Choroid plexus epithelial cell (primary cell): Measurements from ENCODE around the gene CCDC63.

ENCODE experiments used
- DNase-seq: peaks from one replicate; pipeline ENCODE4 v3.0.0-alpha.2; 2010; ENCODE audit warnings: low read depth
- H3K4me3 ChIP-seq: 2 replicates; pipeline ENCODE4 v1.5.1; 2011; ENCODE audit warnings: low read depth, mild to moderate bottlenecking, control low read depth, low read length, moderate library complexity
- TF ChIP-seq, protein P1 (sequence below): conservative IDR thresholded peaks from 2 replicates; pipeline ENCODE4 v1.5.1; 2011; ENCODE audit warnings: low read depth, mild to moderate bottlenecking, control low read depth, inconsistent platforms, low read length, moderate library complexity

The CCDC63 gene

DNA sequence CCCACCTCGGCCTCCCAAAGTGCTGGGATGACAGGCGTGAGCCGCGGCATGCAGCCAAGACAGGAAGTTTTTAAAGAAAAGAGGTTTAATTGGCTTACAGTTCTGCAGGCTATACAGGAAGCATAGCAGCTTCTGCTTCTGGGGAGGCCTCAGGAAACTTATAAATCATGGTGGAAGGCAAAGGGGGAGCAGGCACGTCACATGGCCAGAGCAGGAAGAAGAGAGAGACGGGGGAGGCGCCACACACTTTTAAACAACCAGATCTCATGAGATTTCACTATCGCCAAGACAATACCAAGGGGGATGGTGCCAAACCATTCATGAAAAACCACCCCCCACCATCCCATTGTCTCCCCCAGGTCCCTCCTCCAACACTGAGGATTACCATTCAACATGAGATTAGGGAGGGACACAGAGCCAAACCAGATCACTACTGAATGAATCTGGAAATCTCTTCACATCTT, 14.1 kb downstream of the CCDC63 start:
- no peak for DNase-seq
- TF ChIP-seq, protein P1, sequence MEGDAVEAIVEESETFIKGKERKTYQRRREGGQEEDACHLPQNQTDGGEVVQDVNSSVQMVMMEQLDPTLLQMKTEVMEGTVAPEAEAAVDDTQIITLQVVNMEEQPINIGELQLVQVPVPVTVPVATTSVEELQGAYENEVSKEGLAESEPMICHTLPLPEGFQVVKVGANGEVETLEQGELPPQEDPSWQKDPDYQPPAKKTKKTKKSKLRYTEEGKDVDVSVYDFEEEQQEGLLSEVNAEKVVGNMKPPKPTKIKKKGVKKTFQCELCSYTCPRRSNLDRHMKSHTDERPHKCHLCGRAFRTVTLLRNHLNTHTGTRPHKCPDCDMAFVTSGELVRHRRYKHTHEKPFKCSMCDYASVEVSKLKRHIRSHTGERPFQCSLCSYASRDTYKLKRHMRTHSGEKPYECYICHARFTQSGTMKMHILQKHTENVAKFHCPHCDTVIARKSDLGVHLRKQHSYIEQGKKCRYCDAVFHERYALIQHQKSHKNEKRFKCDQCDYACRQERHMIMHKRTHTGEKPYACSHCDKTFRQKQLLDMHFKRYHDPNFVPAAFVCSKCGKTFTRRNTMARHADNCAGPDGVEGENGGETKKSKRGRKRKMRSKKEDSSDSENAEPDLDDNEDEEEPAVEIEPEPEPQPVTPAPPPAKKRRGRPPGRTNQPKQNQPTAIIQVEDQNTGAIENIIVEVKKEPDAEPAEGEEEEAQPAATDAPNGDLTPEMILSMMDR, result no peak
- H3K4me3 ChIP-seq, result no peak overlapping the region

DNA sequence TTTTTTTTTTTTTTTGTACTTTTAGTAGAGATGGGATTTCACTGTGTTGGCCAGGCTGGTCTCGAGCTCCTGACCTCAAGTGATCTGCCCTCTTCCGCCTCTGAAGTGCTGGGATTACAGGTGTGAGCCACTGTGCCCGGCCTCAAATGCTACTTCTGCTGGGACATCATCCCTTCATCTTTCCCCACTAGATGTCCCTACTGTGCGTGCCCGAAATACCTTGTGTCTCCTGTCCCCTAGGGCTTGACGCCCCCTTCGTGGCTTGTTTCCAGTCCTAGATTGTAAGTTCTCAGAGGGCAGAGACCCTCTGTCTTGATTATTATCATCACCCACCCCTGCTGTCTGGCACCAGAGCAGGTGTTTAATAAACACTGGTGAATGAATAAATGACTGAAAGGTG, 14.9 kb downstream of the CCDC63 start:
- TF ChIP-seq, protein P1, result no peak
- H3K4me3 ChIP-seq, result no peak overlapping the region
- DNase-seq, result no peak

DNA sequence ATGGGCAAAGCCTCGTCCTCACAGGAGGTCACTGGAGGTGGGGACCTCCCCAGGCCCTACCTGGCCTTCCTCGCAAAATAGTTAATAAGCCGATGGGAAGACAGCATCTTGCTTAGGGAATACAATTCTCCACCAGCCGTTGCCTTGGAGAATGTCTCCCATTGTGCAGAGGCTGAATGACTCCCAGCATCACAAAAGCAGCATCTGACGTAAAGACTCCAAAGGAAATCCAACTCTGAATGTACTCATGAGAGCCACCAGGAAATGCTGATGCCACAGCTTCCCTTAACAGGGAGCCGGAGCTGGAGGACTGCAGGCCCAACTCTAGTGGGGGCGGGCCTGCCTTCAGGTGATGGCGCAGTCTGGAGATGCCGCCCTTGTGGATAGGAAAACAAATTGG, 15.5 kb downstream of the CCDC63 start:
- no peak overlapping the region for H3K4me3 ChIP-seq
- TF ChIP-seq, protein P1, result no peak

DNA sequence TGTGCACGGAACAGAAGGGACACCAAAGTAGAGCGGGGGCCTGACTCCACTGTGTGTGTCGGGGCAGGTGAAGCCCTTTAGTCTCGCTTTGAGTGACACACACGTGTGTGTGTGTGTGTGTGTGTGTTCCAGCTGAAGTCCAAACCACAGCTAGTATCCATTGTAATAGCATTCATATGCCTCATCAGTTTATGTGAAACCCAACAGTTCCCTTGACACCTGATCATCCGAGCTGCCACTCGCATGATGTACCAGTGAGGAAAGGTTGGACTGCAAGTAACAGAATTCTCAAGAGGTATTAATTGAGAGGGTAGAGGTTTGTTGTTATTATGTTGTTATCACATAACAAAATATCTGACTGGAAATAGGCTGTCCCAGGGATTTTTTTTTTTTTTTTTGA, 16.4 kb downstream of the CCDC63 start:
- DNase-seq, result no peak
- no peak overlapping the region for H3K4me3 ChIP-seq
- TF ChIP-seq, protein P1, result no peak

More for the DNA sequence above, 15.5 kb downstream of the CCDC63 start:
- no peak for DNase-seq

DNA sequence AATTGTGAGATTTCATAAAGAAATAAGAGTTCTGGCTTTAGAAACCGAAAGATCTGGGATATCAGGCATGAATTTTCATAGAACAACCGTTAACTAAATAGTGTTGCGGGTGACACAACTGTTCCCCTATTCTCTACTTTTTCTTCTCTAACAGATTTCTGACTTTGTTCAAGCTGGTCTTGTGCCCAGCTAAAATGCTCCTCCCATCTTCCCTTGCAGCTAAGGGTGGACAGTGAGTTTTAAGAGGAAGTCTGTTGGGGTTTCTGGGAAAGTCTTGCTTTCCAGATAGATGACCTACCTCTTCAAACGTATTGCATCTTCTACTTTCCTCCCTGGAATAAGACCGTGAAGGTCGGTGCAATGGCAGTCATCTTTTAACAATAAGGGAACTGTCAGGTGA, 18.7 kb downstream of the CCDC63 start:
- no peak for DNase-seq
- TF ChIP-seq, protein P1, result no peak
- no peak overlapping the region for H3K4me3 ChIP-seq

DNA sequence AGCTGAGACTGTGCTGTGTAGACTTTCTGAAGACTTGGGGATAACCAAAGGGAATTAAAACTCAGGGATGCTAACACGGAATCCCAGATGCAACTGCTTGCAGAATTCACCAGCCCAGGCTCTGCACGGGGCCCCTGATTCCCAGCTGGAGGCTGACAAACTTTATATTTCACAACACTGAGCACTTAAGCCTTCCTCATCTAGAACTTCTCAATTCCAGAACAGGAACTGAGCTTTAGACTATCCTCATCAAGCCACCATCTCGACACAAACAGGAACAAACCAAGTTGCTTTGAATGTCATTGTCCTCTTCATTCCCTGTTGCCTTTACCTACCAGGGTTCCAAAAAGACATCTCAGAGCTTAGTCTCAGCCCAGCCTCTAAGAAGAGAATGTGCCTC, 22.2 kb downstream of the CCDC63 start:
- H3K4me3 ChIP-seq, result no peak overlapping the region
- TF ChIP-seq, protein P1, result no peak
- DNase-seq, result no peak

DNA sequence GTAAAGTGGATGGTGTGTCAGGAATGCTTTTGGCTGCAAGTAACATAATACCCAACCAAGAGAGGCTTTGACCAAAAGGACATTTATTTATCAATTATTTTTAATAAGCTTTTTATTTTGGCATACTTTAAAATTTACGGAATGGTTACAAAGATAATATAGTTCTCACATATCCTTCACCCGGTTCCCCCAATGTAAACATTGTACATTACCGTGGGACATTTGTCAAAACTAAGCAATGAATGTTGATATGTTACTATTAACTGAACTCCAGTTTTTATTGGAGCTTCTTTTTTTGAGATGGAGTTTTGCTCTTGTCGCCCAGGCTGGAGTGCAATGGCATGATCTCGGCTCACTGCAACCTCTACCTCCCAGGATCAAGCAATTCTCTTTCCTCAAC, 23.0 kb downstream of the CCDC63 start:
- H3K4me3 ChIP-seq, result no peak overlapping the region
- TF ChIP-seq, protein P1, result no peak
- no peak for DNase-seq
